Activated CD4-positive, alpha-beta T cell treated with anti-CD3 and anti-CD28 coated beads, Interleukin-10, Interleukin-2, amounts not matched to agents 100 ng/mL and 50 ng/mL, durations not matched to agents 16 hours and 8 hours (primary cell): ENCODE results near the gene SRRM3.
"Not testable (repeated sequence)": the region's sequence is repeated elsewhere in the genome, so short reads cannot be mapped to it uniquely, and the experiment has no call there.

ENCODE experiments used
- DNase-seq: peaks from one replicate; pipeline ENCODE4 v3.0.0-alpha.2; 2020

The SRRM3 gene

GRCh38 chr7:76317782-76318487 is 116.2 kb downstream of the SRRM3 start:
- DNase-seq, result peak; percentile 99

GRCh38 chr7:76318488-76319353 is 117.0 kb downstream of the SRRM3 start:
- DNase-seq, result peak; percentile 91

- no peak for DNase-seq
Measured at GRCh38 chr7:76325092-76325491, 123.4 kb downstream of the SRRM3 start.

- DNase-seq, result no peak
Measured at GRCh38 chr7:76325811-76326210, 124.1 kb downstream of the SRRM3 start.

- no peak for DNase-seq
Measured at GRCh38 chr7:76326646-76327233, 125.0 kb downstream of the SRRM3 start.

- DNase-seq, result no peak
Measured at GRCh38 chr7:76327610-76328009, 125.9 kb downstream of the SRRM3 start.

- no peak for DNase-seq
Measured at GRCh38 chr7:76328389-76328788, 126.7 kb downstream of the SRRM3 start.

- no peak for DNase-seq
Measured at GRCh38 chr7:76329479-76329878, 127.8 kb downstream of the SRRM3 start.

GRCh38 chr7:76330261-76330660 is 128.6 kb downstream of the SRRM3 start:
- DNase-seq, result no peak

- DNase-seq, result no peak
Measured at GRCh38 chr7:76330673-76331072, 129.0 kb downstream of the SRRM3 start.

GRCh38 chr7:76332078-76332477 is 130.4 kb downstream of the SRRM3 start:
- no peak for DNase-seq

GRCh38 chr7:76333511-76334101 is 131.9 kb downstream of the SRRM3 start:
- no peak for DNase-seq

GRCh38 chr7:76334320-76334967 is 132.7 kb downstream of the SRRM3 start:
- DNase-seq, result no peak

GRCh38 chr7:76335417-76335816 is 133.7 kb downstream of the SRRM3 start:
- DNase-seq, result not testable (repeated sequence)

- no peak for DNase-seq
Measured at GRCh38 chr7:76336094-76336493, 134.4 kb downstream of the SRRM3 start.
